Right lobe of liver (tissue), 4 donors: ENCODE data around the gene METAP1D.
"Not testable (repeated sequence)": the region's sequence is repeated elsewhere in the genome, so short reads cannot be mapped to it uniquely, and the experiment has no call there.

Experiments used
- CTCF ChIP-seq, 4 donors: fragments of 200-600 bp in 3 of 4; fragments of 450-650 bp in 1 of 4; IDR thresholded peaks; one replicate each; pipeline versions ENCODE4 v1.5.1 to v1.8.0; 2016 to 2022; ENCODE audit warnings: antibody characterized with exemption in 4 of 4, mild to moderate bottlenecking in 2 of 4
- POLR2A ChIP-seq: fragments of 450-650 bp; IDR thresholded peaks from one replicate; pipeline ENCODE4 v1.6.1; 2017; ENCODE audit warnings: antibody characterized with exemption, mild to moderate bottlenecking
- donor health status: DM: no; HTN: no; CAD: no.
- donor health status: DM: no; HTN: no; CAD: no.
- donor health status: DM: no; HTN: yes; CAD: no.

GRCh38 chr2:171983924-171984323 is 15.8 kb upstream of the METAP1D start:
- not testable (repeated sequence) for TF ChIP-seq CTCF (IDR thresholded peaks at IDR 0.05); POLR2A
